Measurements from ENCODE around the gene ZNF692. TPM values are rescaled to one million over a fixed set of nuclear protein-coding genes. Genes with fewer than 3 reads are reported as not detected.

The ZNF692 gene
- total RNA-seq, 1 experiment from 2014 or later = 40.1 TPM

GRCh38 chr1:248904437-248905216 is 45.7 kb upstream of the ZNF692 start:
- Histone ChIP-seq H4K91ac (ENCODE audit: insufficient read length, low read depth, low read length) (no peak overlapping the region), H3K56ac (ENCODE audit: insufficient read length, low read depth, low read length) (no peak overlapping the region), H3K79me1 (ENCODE audit: insufficient read depth, low read depth, low read length, poor library complexity, severe bottlenecking) (no peaks in the 10 kb centered on the region), H2BK12ac (ENCODE audit: insufficient read length, low read depth, low read length) (no peak overlapping the region), H2BK120ac (ENCODE audit: low read depth, low read length, poor library complexity, severe bottlenecking) (no peak overlapping the region), H3K4me1 (ENCODE audit: insufficient read depth, low read length) (peaks cover 8% of the 10 kb centered on the region), H2BK20ac (ENCODE audit: low read depth, low read length, poor library complexity, severe bottlenecking) (no peak overlapping the region), H3K23ac (ENCODE audit: insufficient read length, low read depth, low read length) (no peak overlapping the region), H2BK5ac (ENCODE audit: insufficient read length, low read length) (no peak overlapping the region), H4K20me1 (ENCODE audit: control insufficient read depth, insufficient read depth, insufficient read length) (no peaks in the 10 kb centered on the region), H3K23me2 (ENCODE audit: insufficient read length, low read depth, low read length, poor library complexity, severe bottlenecking) (peaks cover 10% of the 10 kb centered on the region), H4K8ac (replicated peaks; ENCODE audit: insufficient read length, low read depth, low read length) (no peak overlapping the region), H3K18ac (ENCODE audit: insufficient read length, low read depth, low read length) (no peak overlapping the region), H3K27me3 (ENCODE audit: insufficient read depth, low read length) (no peaks in the 10 kb centered on the region), H3T11ph (ENCODE audit: low read length) (no peak overlapping the region), H3K4me2 (ENCODE audit: insufficient read depth, insufficient read length, low read length) (no peak overlapping the region), H3K9ac (ENCODE audit: extremely low read depth, insufficient read length, low read length) (no peak overlapping the region), H3K27ac (ENCODE audit: insufficient read length, low read depth, low read length) (no peak overlapping the region), H2AFZ (ENCODE audit: low read length) (no peak overlapping the region), H3K79me2 (ENCODE audit: insufficient read depth, low read length) (no peaks in the 10 kb centered on the region; the same call in 1 of the 2 replicates), H3K14ac (ENCODE audit: insufficient read depth, low read length) (no peak overlapping the region), H2BK15ac (ENCODE audit: low read depth, low read length) (no peak overlapping the region), H2AK5ac (ENCODE audit: insufficient read length, low read length) (no peak overlapping the region), H3K9me3 (ENCODE audit: control insufficient read depth, low read depth, low read length) (no peaks in the 10 kb centered on the region), H4K5ac (ENCODE audit: insufficient read length, low read depth, low read length) (no peak overlapping the region), H3K4ac (ENCODE audit: low read depth, low read length) (no peak overlapping the region)
- H3K4me3 Mint-ChIP-seq = peak overlapping the region in 1 of 2 experiments; percentile 96; a peak in 1 of 5 replicates
- no peak for DNase-seq
- peak overlapping the region in 1 of 3 experiments; percentile 82; a peak in 1 of 7 replicates for H3K27ac Mint-ChIP-seq
- no peaks in the 10 kb centered on the region; a peak in 1 of 5 replicates for H3K9me3 Mint-ChIP-seq
- peaks cover 11% of the 10 kb centered on the region for H3K27me3 Mint-ChIP-seq (ENCODE audit: low read depth)
- H3K36me3 Mint-ChIP-seq (ENCODE audit: insufficient read depth in 1 of 3, low read depth in 3 of 3) = peaks cover 0 to 5% (median 3%) of the 10 kb centered on the region in 3 experiments; a peak in 2 of 7 replicates
- no peak for TF ChIP-seq CTCF (conservative IDR thresholded peaks at IDR 0.05)
- peaks cover 36 to 37% of the 10 kb centered on the region in 2 experiments for H3K4me1 Mint-ChIP-seq
- no CpG with 5 or more reads among the region's 3 CpGs for WGBS (ENCODE audit: extremely low coverage, insufficient read length, low lambda C conversion rate)

All from H9 (cell line).